Caco-2 (cell line): ENCODE results near the gene UGT1A8. TPM values are rescaled to one million over a fixed set of nuclear protein-coding genes. Genes with fewer than 3 reads are reported as not detected.

Source experiments
- BruUV-seq: library from RNA; stranded (reverse); fragments of 400-500 nt; replicated peaks from 2 replicates; lab custom pipeline; 2021; lab: Mats Ljungman, UMichigan
- CTCF ChIA-PET: fragments of 300-600 bp; sonication (Branson Sonifier 250); formaldehyde crosslinking; loops from one replicate; lab custom pipeline; 2022; ENCODE audit warnings: antibody characterized with exemption; lab: Charles Lee
- POLR2A ChIA-PET: fragments of 300-600 bp; sonication (Branson Sonifier 250); formaldehyde crosslinking; loops from one replicate; lab custom pipeline; 2022; ENCODE audit warnings: antibody characterized with exemption; lab: Charles Lee
- DNase-seq, 2 experiments: peaks; one replicate each; pipeline versions ENCODE4 v3.0.0 to v3.0.0-alpha.2; 2020 to 2022
- H3K27me3 ChIP-seq: replicated peaks from 2 replicates; pipeline ENCODE4 v1.6.0; 2011; ENCODE audit warnings: low read length; ENCODE audit not compliant: control insufficient read depth, insufficient read depth
- H3K36me3 ChIP-seq: 2 replicates; pipeline ENCODE4 v1.5.1; 2011; ENCODE audit warnings: low read length; ENCODE audit not compliant: control insufficient read depth, insufficient read depth
- H3K4me1 ChIP-seq: fragments of 250-450 bp; sonication (Bioruptor Pico); 2 replicates; pipeline ENCODE4 v1.5.1; 2020; ENCODE audit warnings: mild to moderate bottlenecking
- H3K4me3 ChIP-seq: 2 replicates; pipeline ENCODE4 v1.5.1; 2011; ENCODE audit warnings: low read depth, mild to moderate bottlenecking, control low read depth, low read length
- H3K9me3 ChIP-seq: fragments of 250-450 bp; sonication (Bioruptor Pico); 2 replicates; pipeline ENCODE4 v1.5.1; 2020; ENCODE audit warnings: mild to moderate bottlenecking, moderate library complexity
- H3K27ac Mint-ChIP-seq: one replicate; pipeline ENCODE4 v1.8.0; 2022; ENCODE audit warnings: mixed read lengths; ENCODE audit not compliant: unreplicated experiment
- H3K27me3 Mint-ChIP-seq: one replicate; pipeline ENCODE4 v1.8.0; 2022; ENCODE audit warnings: mixed read lengths; ENCODE audit not compliant: insufficient read depth, unreplicated experiment
- H3K36me3 Mint-ChIP-seq: one replicate; pipeline ENCODE4 v1.8.0; 2022; ENCODE audit warnings: mild to moderate bottlenecking, mixed read lengths; ENCODE audit not compliant: insufficient read depth, unreplicated experiment
- H3K4me1 Mint-ChIP-seq: one replicate; pipeline ENCODE4 v1.8.0; 2022; ENCODE audit warnings: low read depth, mixed read lengths; ENCODE audit not compliant: unreplicated experiment
- H3K4me3 Mint-ChIP-seq: one replicate; pipeline ENCODE4 v1.8.0; 2022; ENCODE audit warnings: mild to moderate bottlenecking, moderate library complexity, mixed read lengths; ENCODE audit not compliant: unreplicated experiment
- H3K9me3 Mint-ChIP-seq: one replicate; pipeline ENCODE4 v1.8.0; 2022; ENCODE audit warnings: mixed read lengths; ENCODE audit not compliant: unreplicated experiment
- CTCF ChIP-seq, 2 experiments: fragments of 200-600 bp in 1 of 2; IDR thresholded peaks; 1 replicate in 1 of 2; 2 replicates in 1 of 2; pipeline versions ENCODE4 v1.5.1 to v1.8.0; 2011 to 2022; ENCODE audit warnings: antibody characterized with exemption in 1 of 2, control low read depth in 1 of 2, inconsistent platforms in 1 of 2, low read depth in 1 of 2, low read length in 1 of 2, mild to moderate bottlenecking in 1 of 2, moderate library complexity in 1 of 2; ENCODE audit not compliant: insufficient read depth in 1 of 2, severe bottlenecking in 1 of 2, unreplicated experiment in 1 of 2
- intact Hi-C: fragments of 100-400 bp; cut with micrococcal nuclease; formaldehyde crosslinking; loops from one replicate; pipeline ENCODE4 v1.10.0; 2022; ENCODE audit not compliant: unreplicated experiment
- total RNA-seq: library from RNA; stranded (reverse); gene quantifications from 2 replicates; pipeline ENCODE4 v1.2.3, GENCODE V29; 2022

The UGT1A8 gene
- total RNA-seq, 1 experiment from 2014 or later, result 0.50 TPM

- DNase-seq, result no peak
- no peaks in the 10 kb centered on the region for H3K4me1 Mint-ChIP-seq
- no peaks in the 10 kb centered on the region for H3K9me3 ChIP-seq
- no peak overlapping the region for H3K27ac Mint-ChIP-seq
- H3K4me3 Mint-ChIP-seq, result no peak overlapping the region
- CTCF ChIA-PET, result no interaction called here
- H3K36me3 ChIP-seq, result no peaks in the 10 kb centered on the region
- no peaks in the 10 kb centered on the region for H3K27me3 Mint-ChIP-seq
- H3K4me1 ChIP-seq, result no peaks in the 10 kb centered on the region
- BruUV-seq, result TSS peak; percentile 61
- peaks cover 25% of the 10 kb centered on the region for H3K36me3 Mint-ChIP-seq
- TF ChIP-seq CTCF (IDR thresholded peaks at IDR 0.05; ENCODE audit: insufficient read depth in 1 of 2, low read depth in 1 of 2, low read length in 1 of 2, severe bottlenecking in 1 of 2, unreplicated experiment in 1 of 2), result no peak
- no peaks in the 10 kb centered on the region for H3K27me3 ChIP-seq
- POLR2A ChIA-PET, result no interaction called here
- H3K4me3 ChIP-seq, result no peak overlapping the region
- intact Hi-C loops, result no loop called here
- H3K9me3 Mint-ChIP-seq, result peaks cover 10% of the 10 kb centered on the region
Measured at GRCh38 chr2:233772583-233772982, 155.2 kb downstream of the UGT1A8 start.

GRCh38 chr2:233773854-233774253 is 156.4 kb downstream of the UGT1A8 start:
- intact Hi-C loops, result no loop called here
- Mint-ChIP-seq H3K27me3 (no peaks in the 10 kb centered on the region), H3K4me3 (no peak overlapping the region), H3K36me3 (peaks cover 30% of the 10 kb centered on the region), H3K27ac (no peak overlapping the region), H3K9me3 (peaks cover 10% of the 10 kb centered on the region), H3K4me1 (no peaks in the 10 kb centered on the region)
- no peaks in the 10 kb centered on the region for H3K36me3 ChIP-seq
- no peak overlapping the region for H3K4me3 ChIP-seq
- H3K27me3 ChIP-seq, result no peaks in the 10 kb centered on the region
- TF ChIP-seq CTCF (IDR thresholded peaks at IDR 0.05; ENCODE audit: insufficient read depth in 1 of 2, low read depth in 1 of 2, low read length in 1 of 2, severe bottlenecking in 1 of 2, unreplicated experiment in 1 of 2), result no peak
- ChIA-PET POLR2A (no interaction called here), CTCF (no interaction called here)
- no TSS peak for BruUV-seq
- no peaks in the 10 kb centered on the region for H3K4me1 ChIP-seq
- no peak for DNase-seq
- no peaks in the 10 kb centered on the region for H3K9me3 ChIP-seq

GRCh38 chr2:233775414-233775813 is 158.0 kb downstream of the UGT1A8 start:
- intact Hi-C loops, result no loop called here
- Histone ChIP-seq H3K4me1 (no peaks in the 10 kb centered on the region), H3K36me3 (no peaks in the 10 kb centered on the region), H3K9me3 (no peaks in the 10 kb centered on the region), H3K27me3 (no peaks in the 10 kb centered on the region), H3K4me3 (no peak overlapping the region)
- no peak for TF ChIP-seq CTCF (IDR thresholded peaks at IDR 0.05; ENCODE audit: insufficient read depth in 1 of 2, low read depth in 1 of 2, low read length in 1 of 2, severe bottlenecking in 1 of 2, unreplicated experiment in 1 of 2)
- Mint-ChIP-seq H3K27ac (no peak overlapping the region), H3K9me3 (peaks cover 10% of the 10 kb centered on the region), H3K27me3 (no peaks in the 10 kb centered on the region), H3K4me1 (no peaks in the 10 kb centered on the region), H3K36me3 (peaks cover 17% of the 10 kb centered on the region), H3K4me3 (no peak overlapping the region)
- BruUV-seq, result no TSS peak
- DNase-seq, result no peak
- CTCF ChIA-PET, result no interaction called here
- POLR2A ChIA-PET, result no interaction called here
